Fibroblast of lung (primary cell): ENCODE results near the gene MON1B. TPM values are rescaled to one million over a fixed set of nuclear protein-coding genes. Genes with fewer than 3 reads are reported as not detected.

Experiments used
- DNase-seq, 2 donors: peaks; one replicate each; pipeline versions ENCODE4 v3.0.0 to v3.0.0-alpha.2; 2010; ENCODE audit warnings: low read depth in 2 of 2
- H2AFZ ChIP-seq: 2 replicates; pipeline ENCODE4 v1.5.1; 2012; ENCODE audit warnings: low read length, control low read depth, inconsistent platforms
- H3K27ac ChIP-seq: 2 replicates; pipeline ENCODE4 v1.5.1; 2011; ENCODE audit warnings: low read length, control low read depth; ENCODE audit not compliant: insufficient read depth
- H3K27me3 ChIP-seq: 2 replicates; pipeline ENCODE4 v1.5.1; 2011; ENCODE audit warnings: mild to moderate bottlenecking, low read length; ENCODE audit not compliant: control insufficient read depth, insufficient read depth
- H3K36me3 ChIP-seq: 2 replicates; pipeline ENCODE4 v1.5.1; 2011; ENCODE audit warnings: low read length; ENCODE audit not compliant: control insufficient read depth, insufficient read depth
- H3K4me1 ChIP-seq: 2 replicates; pipeline ENCODE4 v1.5.1; 2011; ENCODE audit warnings: low read length; ENCODE audit not compliant: control insufficient read depth, insufficient read depth; ENCODE audit errors: extremely low read depth
- H3K4me2 ChIP-seq: 2 replicates; pipeline ENCODE4 v1.5.1; 2011; ENCODE audit warnings: low read length, control low read depth; ENCODE audit not compliant: insufficient read depth; ENCODE audit errors: extremely low read depth
- H3K4me3 ChIP-seq, 4 experiments: fragments of 200-600 bp in 1 of 4; sonication (generic) in 1 of 4; replicated peaks in 1 of 4; 2 replicates each; pipeline ENCODE4 v1.5.1; 2011 to 2016; ENCODE audit warnings: low read length in 4 of 4, low read depth in 3 of 4, mild to moderate bottlenecking in 3 of 4, control low read depth in 2 of 4, inconsistent platforms in 1 of 4, mixed read lengths in 1 of 4; ENCODE audit not compliant: insufficient read depth in 1 of 4; ENCODE audit errors: control extremely low read depth in 1 of 4
- H3K79me2 ChIP-seq: 2 replicates; pipeline ENCODE4 v1.5.1; 2012; ENCODE audit warnings: mild to moderate bottlenecking, low read length, inconsistent platforms; ENCODE audit not compliant: control insufficient read depth, insufficient read depth
- H3K9ac ChIP-seq: 2 replicates; pipeline ENCODE4 v1.5.1; 2011; ENCODE audit warnings: mild to moderate bottlenecking, low read length, control low read depth; ENCODE audit not compliant: insufficient read depth
- H3K9me3 ChIP-seq: 2 replicates; pipeline ENCODE4 v1.5.1; 2012; ENCODE audit warnings: low read depth, low read length; ENCODE audit not compliant: control insufficient read depth, insufficient read depth
- H4K20me1 ChIP-seq: 2 replicates; pipeline ENCODE4 v1.5.1; 2011; ENCODE audit warnings: low read length; ENCODE audit not compliant: control insufficient read depth, insufficient read depth; ENCODE audit errors: extremely low read depth
- EZH2 ChIP-seq: IDR thresholded peaks from 2 replicates; pipeline ENCODE4 v1.5.1; 2012; ENCODE audit warnings: low read length, control low read depth, mild to moderate bottlenecking; ENCODE audit errors: missing control alignments
- polyA plus RNA-seq, 2 donors: library from polyadenylated mRNA; depleted of rRNA in 1 of 2; stranded (reverse) in 1 of 2; unstranded in 1 of 2; fragments of >200 nt; gene quantifications; 2 replicates each; pipeline ENCODE4 v1.2.1, GENCODE V29; 2011 to 2012; ENCODE audit warnings: missing spikeins in 1 of 2
- total RNA-seq: library from RNA; depleted of rRNA; stranded (reverse); fragments of >200 nt; gene quantifications from 2 replicates; pipeline ENCODE4 v1.2.1, GENCODE V29; 2014
- TF ChIP-seq, protein P1 (sequence below), 2 donors: IDR thresholded peaks in 1 of 2; conservative IDR thresholded peaks in 1 of 2; 1 replicate in 1 of 2; 2 replicates in 1 of 2; pipeline ENCODE4 v1.5.1; 2011 to 2012; ENCODE audit warnings: low read length in 2 of 2, control low read depth in 1 of 2, inconsistent platforms in 1 of 2, low read depth in 1 of 2, mild to moderate bottlenecking in 1 of 2

Gene MON1B
- total and polyA plus RNA-seq, 2 donors (not counting 1 experiment from before 2014, with no cell fraction given) = 7.3 to 12.7 TPM

GRCh38 chr16:77195411-77195810 is 4.4 kb downstream of the MON1B start:
- Histone ChIP-seq H3K4me3 (no peak overlapping the region), H3K4me1 (no peaks in the 10 kb centered on the region), H3K79me2 (peaks cover 20% of the 10 kb centered on the region), H3K9ac (no peak overlapping the region), H3K36me3 (peaks cover 17% of the 10 kb centered on the region), H3K27me3 (no peaks in the 10 kb centered on the region), H3K9me3 (no peaks in the 10 kb centered on the region), H4K20me1 (no peaks in the 10 kb centered on the region), H3K4me2 (no peak overlapping the region), H3K27ac (no peak overlapping the region), H2AFZ (no peak overlapping the region)
- TF ChIP-seq, protein P1, sequence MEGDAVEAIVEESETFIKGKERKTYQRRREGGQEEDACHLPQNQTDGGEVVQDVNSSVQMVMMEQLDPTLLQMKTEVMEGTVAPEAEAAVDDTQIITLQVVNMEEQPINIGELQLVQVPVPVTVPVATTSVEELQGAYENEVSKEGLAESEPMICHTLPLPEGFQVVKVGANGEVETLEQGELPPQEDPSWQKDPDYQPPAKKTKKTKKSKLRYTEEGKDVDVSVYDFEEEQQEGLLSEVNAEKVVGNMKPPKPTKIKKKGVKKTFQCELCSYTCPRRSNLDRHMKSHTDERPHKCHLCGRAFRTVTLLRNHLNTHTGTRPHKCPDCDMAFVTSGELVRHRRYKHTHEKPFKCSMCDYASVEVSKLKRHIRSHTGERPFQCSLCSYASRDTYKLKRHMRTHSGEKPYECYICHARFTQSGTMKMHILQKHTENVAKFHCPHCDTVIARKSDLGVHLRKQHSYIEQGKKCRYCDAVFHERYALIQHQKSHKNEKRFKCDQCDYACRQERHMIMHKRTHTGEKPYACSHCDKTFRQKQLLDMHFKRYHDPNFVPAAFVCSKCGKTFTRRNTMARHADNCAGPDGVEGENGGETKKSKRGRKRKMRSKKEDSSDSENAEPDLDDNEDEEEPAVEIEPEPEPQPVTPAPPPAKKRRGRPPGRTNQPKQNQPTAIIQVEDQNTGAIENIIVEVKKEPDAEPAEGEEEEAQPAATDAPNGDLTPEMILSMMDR (conservative IDR thresholded peaks at IDR 0.05 in 1 of 2, IDR thresholded peaks at IDR 0.05 in 1 of 2; ENCODE audit: low read depth in 1 of 2, low read length in 2 of 2) = no peak
- no peak for TF ChIP-seq EZH2
- DNase-seq = no peak

DNA sequence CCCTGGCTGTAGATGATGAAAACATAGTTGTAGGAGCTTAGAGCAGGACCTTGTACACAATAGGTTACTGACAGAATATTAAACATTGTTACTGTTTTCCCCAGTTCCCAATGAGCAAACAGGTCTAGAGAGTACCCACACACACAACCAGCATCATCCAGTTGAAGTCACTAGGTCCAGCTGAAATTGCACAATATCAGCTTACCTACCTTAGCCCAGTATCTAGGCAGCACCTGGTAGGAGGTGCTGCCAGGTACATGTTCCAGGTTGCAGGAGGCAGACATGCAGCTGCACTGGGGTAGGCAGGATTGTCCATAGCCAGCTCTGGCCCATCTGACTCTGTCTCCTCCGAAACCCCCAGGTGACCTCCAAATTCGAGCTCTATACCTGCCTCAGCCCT is 6.8 kb downstream of the MON1B start:
- peaks cover 18% of the 10 kb centered on the region for H3K36me3 ChIP-seq
- TF ChIP-seq, protein P1 (conservative IDR thresholded peaks at IDR 0.05 in 1 of 2, IDR thresholded peaks at IDR 0.05 in 1 of 2; ENCODE audit: low read depth in 1 of 2, low read length in 2 of 2) = no peak
- no peak for TF ChIP-seq EZH2

DNA sequence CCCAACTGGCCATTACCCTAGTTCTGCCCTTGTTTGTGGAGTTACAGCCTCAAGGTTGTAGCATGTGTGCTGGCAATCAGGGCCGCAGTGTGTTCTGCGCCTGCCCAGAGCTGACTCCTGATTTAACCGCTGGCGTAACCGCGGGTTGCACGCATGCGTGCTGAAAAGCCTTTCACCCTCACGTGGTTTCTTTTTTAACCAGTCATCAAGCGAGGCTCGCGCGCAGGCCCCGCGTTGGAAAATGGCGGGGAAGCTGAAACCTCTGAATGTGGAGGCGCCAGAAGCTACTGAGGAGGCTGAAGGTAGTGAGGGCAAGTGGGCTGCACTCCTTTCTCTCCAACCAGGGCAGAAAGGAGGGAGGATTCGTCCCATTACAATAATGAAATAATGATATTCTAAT is 8.2 kb downstream of the MON1B start, which contains the start of gene SYCE1L:
SYCE1L (plus strand) TSS at position 198 of the 400 bp plus-strand sequence; CDS start at position 242, 44 bp downstream.
- H3K9me3 ChIP-seq = no peaks in the 10 kb centered on the region
- no peak within 1 kb of the TSS for H3K4me3 ChIP-seq
- DNase-seq = no peak
- H4K20me1 ChIP-seq = no peaks in the 10 kb centered on the region
- no peak within 1 kb of the TSS for H2AFZ ChIP-seq
- no peak within 1 kb of the TSS for H3K9ac ChIP-seq
- no peaks in the 10 kb centered on the region for H3K27me3 ChIP-seq
- peaks cover 14% of the 10 kb centered on the region for H3K36me3 ChIP-seq
- no peaks in the 10 kb centered on the region for H3K4me1 ChIP-seq
- H3K79me2 ChIP-seq = no peaks in the 10 kb centered on the region
- no peak within 1 kb of the TSS for H3K27ac ChIP-seq
- no peak for TF ChIP-seq EZH2
- TF ChIP-seq, protein P1 (conservative IDR thresholded peaks at IDR 0.05 in 1 of 2, IDR thresholded peaks at IDR 0.05 in 1 of 2; ENCODE audit: low read depth in 1 of 2, low read length in 2 of 2) = no peak
- H3K4me2 ChIP-seq = no peak within 1 kb of the TSS

More for the DNA sequence above, 6.8 kb downstream of the MON1B start:
- no peaks in the 10 kb centered on the region for H4K20me1 ChIP-seq
- no peak overlapping the region for H3K4me3 ChIP-seq
- H3K27ac ChIP-seq = no peak overlapping the region
- no peaks in the 10 kb centered on the region for H3K9me3 ChIP-seq
- H3K4me2 ChIP-seq = no peak overlapping the region
- H3K9ac ChIP-seq = no peak overlapping the region
- peaks cover 6% of the 10 kb centered on the region for H3K79me2 ChIP-seq
- no peaks in the 10 kb centered on the region for H3K27me3 ChIP-seq
- H2AFZ ChIP-seq = no peak overlapping the region
- DNase-seq = no peak
- no peaks in the 10 kb centered on the region for H3K4me1 ChIP-seq
